Muscle of leg (tissue), 11 donors: ENCODE results near the gene CASZ1. TPM values are rescaled to one million over a fixed set of nuclear protein-coding genes. Genes with fewer than 3 reads are reported as not detected.

ENCODE experiments used
- DNase-seq: peaks from one replicate; pipeline ENCODE4 v3.0.0; 2013
- H3K27ac ChIP-seq: one replicate; pipeline ENCODE4 v1.5.1; 2013; ENCODE audit warnings: mild to moderate bottlenecking, low read length, control low read depth
- H3K27me3 ChIP-seq: one replicate; pipeline ENCODE4 v1.6.1; 2013; ENCODE audit warnings: low read length; ENCODE audit not compliant: control insufficient read depth, insufficient read depth
- H3K36me3 ChIP-seq: one replicate; pipeline ENCODE4 v1.6.1; 2013; ENCODE audit warnings: low read length; ENCODE audit not compliant: control insufficient read depth, insufficient read depth
- H3K4me1 ChIP-seq: one replicate; pipeline ENCODE4 v1.6.1; 2013; ENCODE audit warnings: low read length; ENCODE audit not compliant: control insufficient read depth, insufficient read depth
- H3K4me3 ChIP-seq: one replicate; pipeline ENCODE4 v1.5.1; 2013; ENCODE audit warnings: low read length, control low read depth
- H3K9me3 ChIP-seq: replicated peaks from 2 replicates; pipeline ENCODE4 v1.6.1; 2013; ENCODE audit warnings: low read depth, low read length; ENCODE audit not compliant: control insufficient read depth
- WGBS: methylation state at CpG from one replicate; pipeline ENCODE4 v1.1.5; 2013; ENCODE audit warnings: missing lambda C conversion rate; ENCODE audit not compliant: insufficient coverage; 5-methylcytosine and 5-hydroxymethylcytosine counted together
- polyA plus RNA-seq, 8 donors: library from polyadenylated mRNA; unstranded; fragments of 120-200 nt; gene quantifications; one replicate each; pipeline versions ENCODE4 v1.2.1 to v1.2.3, GENCODE V29; 2013; ENCODE audit warnings: inconsistent platforms in 1 of 8, low replicate concordance in 1 of 8; ENCODE audit not compliant: insufficient read length in 8 of 8, insufficient read depth in 1 of 8
- total RNA-seq: library from RNA; stranded (reverse); fragments of 120-200 nt; gene quantifications from one replicate; pipeline ENCODE4 v1.2.4, GENCODE V29; 2013

CASZ1 gene
- total and polyA plus RNA-seq, 9 donors, result 30.8 to 68.4 (median 45.3) TPM

- DNase-seq, result no peak
- H3K27ac ChIP-seq, result no peak overlapping the region
- H3K4me3 ChIP-seq, result no peak overlapping the region
- no peaks in the 10 kb centered on the region for H3K9me3 ChIP-seq
- WGBS, result 85% methylated on average over 8 of the region's 10 CpGs
- H3K4me1 ChIP-seq, result peaks cover 65% of the 10 kb centered on the region
- H3K27me3 ChIP-seq, result peaks cover 13% of the 10 kb centered on the region
- H3K36me3 ChIP-seq, result peaks cover 27% of the 10 kb centered on the region
Observed at GRCh38 chr1:10633416-10633815, 163.0 kb downstream of the CASZ1 start.

GRCh38 chr1:10632691-10633090 lies 163.8 kb downstream of the CASZ1 start:
- Histone ChIP-seq H3K27me3 (peaks cover 7% of the 10 kb centered on the region), H3K4me3 (no peak overlapping the region), H3K36me3 (peaks cover 27% of the 10 kb centered on the region), H3K27ac (no peak overlapping the region), H3K9me3 (no peaks in the 10 kb centered on the region), H3K4me1 (peaks cover 59% of the 10 kb centered on the region)
- DNase-seq, result no peak
- 61% methylated on average over 8 of the region's 14 CpGs for WGBS

GRCh38 chr1:10631811-10632593 lies 164.4 kb downstream of the CASZ1 start:
- Histone ChIP-seq H3K36me3 (peaks cover 22% of the 10 kb centered on the region), H3K9me3 (no peaks in the 10 kb centered on the region), H3K4me1 (peaks cover 56% of the 10 kb centered on the region), H3K27me3 (peaks cover under 1% of the 10 kb centered on the region), H3K4me3 (no peak overlapping the region), H3K27ac (no peak overlapping the region)
- WGBS, result 61% methylated on average over 6 of the region's 14 CpGs
- DNase-seq, result no peak

- H3K9me3 ChIP-seq, result no peaks in the 10 kb centered on the region
- WGBS, result 88% methylated on average over 16 of the region's 20 CpGs
- no peaks in the 10 kb centered on the region for H3K27me3 ChIP-seq
- no peak for DNase-seq
- H3K4me1 ChIP-seq, result peaks cover 61% of the 10 kb centered on the region
- no peak overlapping the region for H3K4me3 ChIP-seq
- H3K27ac ChIP-seq, result no peak overlapping the region
- H3K36me3 ChIP-seq, result peaks cover 20% of the 10 kb centered on the region
Observed at GRCh38 chr1:10631121-10631810, 165.2 kb downstream of the CASZ1 start.

GRCh38 chr1:10630661-10631120 lies 165.8 kb downstream of the CASZ1 start:
- DNase-seq, result no peak
- no peak overlapping the region for H3K4me3 ChIP-seq
- no peak overlapping the region for H3K27ac ChIP-seq
- H3K27me3 ChIP-seq, result no peaks in the 10 kb centered on the region
- H3K9me3 ChIP-seq, result no peaks in the 10 kb centered on the region
- peaks cover 61% of the 10 kb centered on the region for H3K4me1 ChIP-seq
- peaks cover 17% of the 10 kb centered on the region for H3K36me3 ChIP-seq
- 91% methylated on average over 11 of the region's 13 CpGs for WGBS

- H3K27ac ChIP-seq, result no peak overlapping the region
- WGBS, result 88% methylated on average over 28 of the region's 36 CpGs
- no peak for DNase-seq
Observed at GRCh38 chr1:10629816-10630571, 166.5 kb downstream of the CASZ1 start.

GRCh38 chr1:10629091-10629815 lies 167.2 kb downstream of the CASZ1 start:
- no peak for DNase-seq
- H3K27ac ChIP-seq, result no peak overlapping the region
- no peaks in the 10 kb centered on the region for H3K9me3 ChIP-seq
- WGBS, result 91% methylated on average over 24 of the region's 25 CpGs
- H3K4me1 ChIP-seq, result peaks cover 53% of the 10 kb centered on the region
- H3K36me3 ChIP-seq, result peaks cover 23% of the 10 kb centered on the region
- no peaks in the 10 kb centered on the region for H3K27me3 ChIP-seq
- H3K4me3 ChIP-seq, result no peak overlapping the region

More at GRCh38 chr1:10629816-10630571, 166.5 kb downstream of the CASZ1 start:
- Histone ChIP-seq H3K4me1 (peaks cover 60% of the 10 kb centered on the region), H3K27me3 (no peaks in the 10 kb centered on the region), H3K9me3 (no peaks in the 10 kb centered on the region), H3K36me3 (peaks cover 17% of the 10 kb centered on the region), H3K4me3 (no peak overlapping the region)

GRCh38 chr1:10628685-10629084 lies 167.8 kb downstream of the CASZ1 start:
- peaks cover 51% of the 10 kb centered on the region for H3K4me1 ChIP-seq
- WGBS, result 37% methylated on average over 7 of the region's 7 CpGs
- peaks cover 26% of the 10 kb centered on the region for H3K36me3 ChIP-seq
- H3K27me3 ChIP-seq, result no peaks in the 10 kb centered on the region
- H3K4me3 ChIP-seq, result no peak overlapping the region
- no peak overlapping the region for H3K27ac ChIP-seq
- DNase-seq, result peak; percentile 46
- H3K9me3 ChIP-seq, result no peaks in the 10 kb centered on the region

- no peak for DNase-seq
- Histone ChIP-seq H3K9me3 (no peaks in the 10 kb centered on the region), H3K27me3 (no peaks in the 10 kb centered on the region), H3K4me3 (no peak overlapping the region), H3K27ac (no peak overlapping the region), H3K36me3 (peaks cover 31% of the 10 kb centered on the region), H3K4me1 (peaks cover 39% of the 10 kb centered on the region)
- no CpG with 5 or more reads among the region's 22 CpGs for WGBS
Observed at GRCh38 chr1:10626791-10627410, 169.5 kb downstream of the CASZ1 start.
